HG03025 (cell line): ENCODE measurements around the gene MAP2K7.

Source experiments
- ATAC-seq: cut with Tn5 transposase; IDR thresholded peaks from one replicate; pipeline ENCODE4 v1.9.1; 2021; ENCODE audit warnings: mild to moderate bottlenecking, moderate library complexity; ENCODE audit not compliant: unreplicated experiment, low FRiP score

The MAP2K7 gene

GRCh38 chr19:7866399-7867091 is 37.1 kb upstream of the MAP2K7 start:
- ATAC-seq, result no peak

GRCh38 chr19:7867092-7867844 is 36.4 kb upstream of the MAP2K7 start:
- no peak for ATAC-seq

- ATAC-seq, result no peak
Measured at GRCh38 chr19:7868326-7868670, 35.4 kb upstream of the MAP2K7 start.

GRCh38 chr19:7868671-7869452 is 34.8 kb upstream of the MAP2K7 start:
- peak; percentile 55 for ATAC-seq

- peak; percentile 43 for ATAC-seq
Measured at GRCh38 chr19:7869453-7869909, 34.2 kb upstream of the MAP2K7 start.

GRCh38 chr19:7869910-7870511 is 33.7 kb upstream of the MAP2K7 start:
- ATAC-seq, result no peak

- no peak for ATAC-seq
Measured at GRCh38 chr19:7870571-7871436, 32.9 kb upstream of the MAP2K7 start.

GRCh38 chr19:7871437-7872305 is 32.0 kb upstream of the MAP2K7 start:
- no peak for ATAC-seq

- ATAC-seq, result no peak
Measured at GRCh38 chr19:7872306-7873204, 31.1 kb upstream of the MAP2K7 start.

- ATAC-seq, result no peak
Measured at GRCh38 chr19:7873304-7874075, 30.2 kb upstream of the MAP2K7 start.

GRCh38 chr19:7874076-7874896 is 29.4 kb upstream of the MAP2K7 start, which contains the start of gene PRR36:
Gene PRR36 (minus strand): TSS chr19:7874390. CDS start chr19:7873689, 701 bp downstream.
- no peak for ATAC-seq

GRCh38 chr19:7874897-7875273 is 28.8 kb upstream of the MAP2K7 start:
- no peak for ATAC-seq

GRCh38 chr19:7877249-7877836 is 26.3 kb upstream of the MAP2K7 start:
- ATAC-seq, result no peak

- no peak for ATAC-seq
Measured at GRCh38 chr19:7879111-7879807, 24.4 kb upstream of the MAP2K7 start.

- no peak for ATAC-seq
Measured at GRCh38 chr19:7879836-7880235, 23.8 kb upstream of the MAP2K7 start.
